ENCODE measurements around the gene PDE8B.

PDE8B gene

GRCh38 chr5:77210091-77210963 lies at the start of gene PDE8B:
TSS of gene PDE8B (plus strand) at chr5:77210680. CDS start at chr5:77210926, 246 bp downstream.
- no peak for DNase-seq

GRCh38 chr5:77163453-77163852 lies 47.0 kb upstream of the PDE8B start:
- DNase-seq = no peak

- DNase-seq = no peak
These were observed 43.4 kb upstream of the PDE8B start for GRCh38 chr5:77167063-77167462.

GRCh38 chr5:77167695-77168121 lies 42.8 kb upstream of the PDE8B start:
- DNase-seq = no peak

- DNase-seq = no peak
These were observed 42.2 kb upstream of the PDE8B start for GRCh38 chr5:77168161-77168878.

- no peak for DNase-seq
These were observed 41.6 kb upstream of the PDE8B start for GRCh38 chr5:77168879-77169244.

- DNase-seq = no peak
These were observed 40.1 kb upstream of the PDE8B start for GRCh38 chr5:77170196-77170890.

GRCh38 chr5:77171141-77171910 lies 39.2 kb upstream of the PDE8B start:
- no peak for DNase-seq

- DNase-seq = no peak
These were observed 37.7 kb upstream of the PDE8B start for GRCh38 chr5:77172713-77173328.

- DNase-seq = no peak
These were observed 36.0 kb upstream of the PDE8B start for GRCh38 chr5:77174526-77174925.

- DNase-seq = no peak
These were observed 35.2 kb upstream of the PDE8B start for GRCh38 chr5:77175231-77175630.

GRCh38 chr5:77176429-77176828 lies 34.1 kb upstream of the PDE8B start:
- no peak for DNase-seq

GRCh38 chr5:77177576-77177975 lies 32.9 kb upstream of the PDE8B start:
- DNase-seq = no peak

GRCh38 chr5:77180167-77181081 lies 30.1 kb upstream of the PDE8B start:
- no peak for DNase-seq

GRCh38 chr5:77181173-77181572 lies 29.3 kb upstream of the PDE8B start:
- DNase-seq = no peak

GRCh38 chr5:77181596-77182304 lies 28.7 kb upstream of the PDE8B start:
- DNase-seq = no peak

GRCh38 chr5:77182367-77182766 lies 28.1 kb upstream of the PDE8B start:
- no peak for DNase-seq

GRCh38 chr5:77186652-77187370 lies 23.7 kb upstream of the PDE8B start:
- no peak for DNase-seq

- no peak for DNase-seq
These were observed 21.1 kb upstream of the PDE8B start for GRCh38 chr5:77189421-77189820.

Data from MV-4-11 (cell line).